H1 (cell line): Measurements from ENCODE around the gene USP49. TPM values are rescaled to one million over a fixed set of nuclear protein-coding genes. Genes with fewer than 3 reads are reported as not detected.
A peak's percentile ranks its signal among the peaks of the same experiment; 100 is the strongest.

Source experiments
- CTCF ChIA-PET: fragments of 300-600 bp; sonication (Branson Sonifier 250); formaldehyde crosslinking; loops from one replicate; lab custom pipeline; 2021; ENCODE audit not compliant: partially characterized antibody; lab: Charles Lee
- POLR2A ChIA-PET: fragments of 300-600 bp; sonication (Branson Sonifier 250); formaldehyde crosslinking; loops from one replicate; lab custom pipeline; 2021; ENCODE audit warnings: inconsistent platforms; ENCODE audit not compliant: partially characterized antibody; lab: Charles Lee
- DNase-seq, 2 experiments: peaks; one replicate each; pipeline versions ENCODE4 v3.0.0 to v3.0.0-alpha.2; 2010 to 2022; ENCODE audit warnings: low spot score in 2 of 2, low read depth in 1 of 2, mixed read lengths in 1 of 2
- FAIRE-seq: peaks from 2 replicates; lab custom pipeline; 2011; peaks lifted over from hg19 to GRCh38; lab: Jason Lieb, UNC
- H2AFZ ChIP-seq: 2 replicates; pipeline ENCODE4 v1.8.1; 2012; ENCODE audit warnings: low read length, inconsistent platforms
- H2AK5ac ChIP-seq: 2 replicates; pipeline ENCODE4 v1.6.1; 2013; ENCODE audit warnings: low read depth, low read length
- H2BK120ac ChIP-seq: replicated peaks from 2 replicates; pipeline ENCODE3; 2013; ENCODE audit warnings: low read depth, low read length, inconsistent platforms
- H2BK12ac ChIP-seq: 2 replicates; pipeline ENCODE4 v1.6.1; 2013; ENCODE audit warnings: low read depth, low read length
- H2BK15ac ChIP-seq: 2 replicates; pipeline ENCODE4 v1.6.1; 2013; ENCODE audit warnings: low read length
- H2BK20ac ChIP-seq: 2 replicates; pipeline ENCODE4 v1.6.1; 2013; ENCODE audit warnings: low read length
- H2BK5ac ChIP-seq: 2 replicates; pipeline ENCODE4 v1.6.1; 2013; ENCODE audit warnings: low read depth, low read length
- H3K14ac ChIP-seq: 2 replicates; pipeline ENCODE4 v1.6.1; 2013; ENCODE audit warnings: inconsistent platforms; ENCODE audit not compliant: insufficient read length
- H3K18ac ChIP-seq: 2 replicates; pipeline ENCODE4 v1.6.1; 2013; ENCODE audit warnings: low read length; ENCODE audit errors: extremely low read depth
- H3K23ac ChIP-seq: 2 replicates; pipeline ENCODE4 v1.6.1; 2013; ENCODE audit warnings: inconsistent platforms; ENCODE audit not compliant: insufficient read length
- H3K23me2 ChIP-seq: 2 replicates; pipeline ENCODE4 v1.6.1; 2013; ENCODE audit warnings: low read depth, low read length
- H3K27ac ChIP-seq: 2 replicates; pipeline ENCODE4 v1.6.1; 2011; ENCODE audit warnings: low read depth, low read length, inconsistent platforms
- H3K27me3 ChIP-seq, 4 experiments: replicated peaks in 1 of 4; 1 replicate in 1 of 4; 2 replicates in 3 of 4; pipeline versions ENCODE4 v1.6.1 to v1.8.1; 2011 to 2013; ENCODE audit warnings: low read length in 3 of 4, mild to moderate bottlenecking in 3 of 4, inconsistent platforms in 2 of 4, mixed read lengths in 2 of 4, moderate library complexity in 1 of 4; ENCODE audit not compliant: control insufficient read depth in 3 of 4, insufficient read depth in 3 of 4; ENCODE audit errors: extremely low read depth in 1 of 4
- H3K36me3 ChIP-seq, 4 experiments: 2 replicates each; pipeline versions ENCODE4 v1.6.1 to v1.8.1; 2011 to 2013; ENCODE audit warnings: mild to moderate bottlenecking in 4 of 4, low read length in 3 of 4, moderate library complexity in 2 of 4, control low read depth in 1 of 4, inconsistent platforms in 1 of 4; ENCODE audit not compliant: insufficient read depth in 4 of 4, control insufficient read depth in 2 of 4
- H3K4ac ChIP-seq: replicated peaks from 2 replicates; pipeline ENCODE3; 2013; ENCODE audit warnings: low read length, low read depth, mixed read lengths, inconsistent platforms; ENCODE audit not compliant: insufficient read length
- H3K4me1 ChIP-seq, 4 experiments: replicated peaks in 1 of 4; 1 replicate in 1 of 4; 2 replicates in 3 of 4; pipeline versions ENCODE4 v1.6.1 to v1.8.1; 2011 to 2013; ENCODE audit warnings: low read length in 3 of 4, inconsistent platforms in 2 of 4, mixed read lengths in 1 of 4; ENCODE audit not compliant: insufficient read depth in 4 of 4, control insufficient read depth in 3 of 4
- H3K4me2 ChIP-seq, 2 experiments: 2 replicates each; pipeline versions ENCODE4 v1.6.1 to v1.8.1; 2011 to 2013; ENCODE audit warnings: low read depth in 2 of 2, low read length in 2 of 2, control low read depth in 1 of 2, inconsistent platforms in 1 of 2, mild to moderate bottlenecking in 1 of 2; ENCODE audit not compliant: insufficient read depth in 1 of 2
- H3K4me3 ChIP-seq, 4 experiments: fragments of 200-600, 300-600 bp in 1 of 4; sonication (generic), shearing (Covaris generic), sonication (Bioruptor Twin) in 1 of 4; 2 replicates each; pipeline versions ENCODE4 v1.5.1 to v1.8.1; 2011 to 2016; ENCODE audit warnings: low read length in 4 of 4, low read depth in 3 of 4, control low read depth in 2 of 4, inconsistent platforms in 2 of 4, mild to moderate bottlenecking in 2 of 4, mixed read lengths in 1 of 4, moderate library complexity in 1 of 4; ENCODE audit not compliant: insufficient read depth in 2 of 4; ENCODE audit errors: extremely low read depth in 1 of 4
- H3K56ac ChIP-seq: replicated peaks from 2 replicates; pipeline ENCODE3; 2013; ENCODE audit warnings: low read depth, mild to moderate bottlenecking, mixed read lengths, low read length, inconsistent platforms; ENCODE audit not compliant: insufficient read length
- H3K79me1 ChIP-seq: 2 replicates; pipeline ENCODE4 v1.6.1; 2013; ENCODE audit warnings: low read depth, low read length, control low read depth
- H3K79me2 ChIP-seq, 2 experiments: 2 replicates each; pipeline versions ENCODE4 v1.6.1 to v1.8.1; 2012 to 2013; ENCODE audit warnings: low read length in 2 of 2, mild to moderate bottlenecking in 2 of 2, inconsistent platforms in 1 of 2; ENCODE audit not compliant: insufficient read depth in 2 of 2, control insufficient read depth in 1 of 2
- H3K9ac ChIP-seq, 4 experiments: replicated peaks in 1 of 4; 1 replicate in 1 of 4; 2 replicates in 3 of 4; pipeline versions ENCODE4 v1.6.1 to v1.8.1; 2011 to 2013; ENCODE audit warnings: low read depth in 3 of 4, low read length in 3 of 4, control low read depth in 2 of 4, mild to moderate bottlenecking in 2 of 4, moderate library complexity in 2 of 4, inconsistent platforms in 1 of 4; ENCODE audit errors: extremely low read depth in 1 of 4
- H3K9me3 ChIP-seq, 2 experiments: 2 replicates each; pipeline versions ENCODE4 v1.6.1 to v1.8.1; 2012 to 2013; ENCODE audit warnings: mild to moderate bottlenecking in 2 of 2, moderate library complexity in 2 of 2, control low read depth in 1 of 2, inconsistent platforms in 1 of 2, low read depth in 1 of 2, low read length in 1 of 2, mixed read lengths in 1 of 2; ENCODE audit not compliant: insufficient read depth in 2 of 2
- H4K20me1 ChIP-seq, 2 experiments: replicated peaks in 1 of 2; 2 replicates each; pipeline versions ENCODE3 to v1.8.1; 2011 to 2013; ENCODE audit warnings: inconsistent platforms in 2 of 2, low read length in 2 of 2, mild to moderate bottlenecking in 1 of 2; ENCODE audit not compliant: insufficient read depth in 2 of 2, control insufficient read depth in 1 of 2
- H4K5ac ChIP-seq: 2 replicates; pipeline ENCODE4 v1.6.1; 2013; ENCODE audit warnings: low read length, low read depth, mixed read lengths, inconsistent platforms; ENCODE audit not compliant: insufficient read length
- H4K8ac ChIP-seq: 2 replicates; pipeline ENCODE4 v1.8.0; 2013; ENCODE audit warnings: mild to moderate bottlenecking, moderate library complexity, low read length, inconsistent platforms; ENCODE audit not compliant: insufficient read depth; ENCODE audit errors: extremely low read depth
- H4K91ac ChIP-seq: replicated peaks from 2 replicates; pipeline ENCODE3; 2013; ENCODE audit warnings: low read length, mixed read lengths, inconsistent platforms; ENCODE audit not compliant: insufficient read length
- ASH2L ChIP-seq: fragments of 200-600, 300-600 bp; sonication (generic); IDR thresholded peaks from one replicate; pipeline ENCODE4 v1.7.1; 2017; ENCODE audit warnings: low read length
- EZH2 ChIP-seq: fragments of 200-600 bp; sonication (generic); IDR thresholded peaks from 2 replicates; pipeline ENCODE4 v1.7.1; 2012; ENCODE audit warnings: low read depth, mild to moderate bottlenecking, moderate library complexity, low read length, inconsistent platforms; ENCODE audit not compliant: severe bottlenecking
- POLR2AphosphoS5 ChIP-seq: IDR thresholded peaks from 2 replicates; pipeline ENCODE4 v1.6.1; 2011; ENCODE audit warnings: low read depth, low read length
- POU5F1 ChIP-seq: IDR thresholded peaks from 2 replicates; pipeline ENCODE4 v1.6.1; 2011; ENCODE audit warnings: low read depth, mild to moderate bottlenecking, low read length, moderate library complexity
- SAP30 ChIP-seq: fragments of 300-600 bp; sonication (generic); IDR thresholded peaks from 2 replicates; pipeline ENCODE4 v1.7.1; 2012; ENCODE audit warnings: low read length, moderate library complexity, mild to moderate bottlenecking, inconsistent platforms; ENCODE audit not compliant: insufficient read depth, insufficient replicate concordance
- ZNF274 ChIP-seq: IDR thresholded peaks from 2 replicates; pipeline ENCODE4 v1.7.0; 2012; ENCODE audit warnings: low read length, borderline replicate concordance; ENCODE audit errors: extremely low read depth
- WGBS, 2 experiments: shearing (Covaris generic) in 1 of 2; methylation state at CpG; one replicate each; pipeline versions ENCODE4 v1.1.6 to v1.1.7; 2013 to 2015; ENCODE audit warnings: low lambda C conversion rate in 2 of 2, mixed read lengths in 2 of 2, inconsistent platforms in 1 of 2, low coverage in 1 of 2, missing lambda C conversion rate in 1 of 2; ENCODE audit not compliant: insufficient replicate concordance in 2 of 2, insufficient coverage in 1 of 2, insufficient read length in 1 of 2; ENCODE audit errors: extremely low coverage in 1 of 2, missing lambda C conversion rate in 1 of 2; 5-methylcytosine and 5-hydroxymethylcytosine counted together
- polyA plus RNA-seq, 7 experiments: library from polyadenylated mRNA; depleted of rRNA in 3 of 7; stranded (reverse) in 5 of 7; unstranded in 2 of 7; fragments of >200 nt in 5 of 7; fragments of 200-250 nt in 2 of 7; gene quantifications; 1 replicate in 5 of 7; 2 replicates in 1 of 7; 4 replicates in 1 of 7; pipeline versions ENCODE4 v1.2.1 to v1.2.3, GENCODE V29; 2011 to 2013; ENCODE audit warnings: missing spikeins in 2 of 7, mixed read lengths in 2 of 7
- total RNA-seq: library from RNA; stranded (reverse); fragmentation: NEBNext Ultra II Directional; extraction: Animal tissue kit (Norgen Biotek cat#: 25700); gene quantifications from 2 replicates; pipeline ENCODE4 v1.2.1, GENCODE V29; 2021

The USP49 gene
- total and polyA plus RNA-seq, 2 of the 8 experiments (the other 6 are each of a cell fraction or from before 2014, with no cell fraction given): 6.9 to 24.4 TPM

- H3K27ac ChIP-seq: no peak overlapping the region
- H3K27me3 ChIP-seq: no peaks in the 10 kb centered on the region
- no peak overlapping the region for H3K56ac ChIP-seq
- H2BK120ac ChIP-seq: no peak overlapping the region
- peaks cover 0 to 3% of the 10 kb centered on the region in 2 experiments for H4K20me1 ChIP-seq
- H2BK12ac ChIP-seq: no peak overlapping the region
- no peaks in the 10 kb centered on the region for H3K79me1 ChIP-seq
- H3K79me2 ChIP-seq: no peaks in the 10 kb centered on the region
- H3K14ac ChIP-seq: no peak overlapping the region
- H3K9ac ChIP-seq: no peak overlapping the region
- CTCF ChIA-PET: interaction anchor here (0.7 to 1.9 kb wide), 7 partner anchors 29 to 77 kb away, joined by 3 to 12 read pairs (median 3); partner anchors contain the start of gene TFEB
- no peak overlapping the region; the same call in 1 of the 2 replicates for H4K8ac ChIP-seq
- no peak overlapping the region for H4K5ac ChIP-seq
- WGBS, 2 experiments: 93% methylated on average over 25 of the region's 29 CpGs; no CpG with 5 or more reads in 1 of the 2 experiments
- 0 out of 2 replicates have a peak overlapping the region, but pooled peaks have one; percentile 24 for H2BK5ac ChIP-seq
- H3K4me2 ChIP-seq: no peak overlapping the region
- POLR2A ChIA-PET: no interaction called here
- no peak overlapping the region for H4K91ac ChIP-seq
- H2BK15ac ChIP-seq: no peak overlapping the region
- no peaks in the 10 kb centered on the region for H3K9me3 ChIP-seq
- H3K4ac ChIP-seq: no peak overlapping the region
- H2AFZ ChIP-seq: no peak overlapping the region
- no peaks in the 10 kb centered on the region; a peak in 1 of 7 replicates for H3K4me1 ChIP-seq
- no peak overlapping the region for H3K4me3 ChIP-seq
- TF ChIP-seq POU5F1 (no peak), ASH2L (no peak), EZH2 (no peak), ZNF274 (no peak), SAP30 (no peak), POLR2AphosphoS5 (no peak)
- H3K36me3 ChIP-seq: peaks cover 0 to 7% (median 4%) of the 10 kb centered on the region in 4 experiments; a peak in 5 of 8 replicates
- H2AK5ac ChIP-seq: no peak overlapping the region
- no peak for DNase-seq
- FAIRE-seq: no peak
- no peak overlapping the region for H3K18ac ChIP-seq
- no peak overlapping the region for H3K23ac ChIP-seq
- H2BK20ac ChIP-seq: no peak overlapping the region
- H3K23me2 ChIP-seq: no peaks in the 10 kb centered on the region
Observed at GRCh38 chr6:41771058-41771983, 123.9 kb downstream of the USP49 start.
